K562 (cell line): Measurements from ENCODE around the gene SLC9A7. TPM values are rescaled to one million over a fixed set of nuclear protein-coding genes. Genes with fewer than 3 reads are reported as not detected.

Source experiments
- ATAC-seq: fragments of 200-7000 bp; cut with Tn5 transposase; 3 replicates; pipeline ENCODE4 v1.9.1; 2020; ENCODE audit warnings: moderate library complexity
- BruUV-seq: library from RNA; stranded (reverse); fragments of 400-500 nt; replicated peaks from 2 replicates; lab custom pipeline; 2021; lab: Mats Ljungman, UMichigan
- CTCF ChIA-PET: fragments of 300-600 bp; formaldehyde crosslinking; extraction: SDS; loops from one replicate; lab custom pipeline; 2021; ENCODE audit warnings: low intra/inter-chr PET ratio; lab: Yijun Ruan, JAX
- POLR2A ChIA-PET: fragments of 300-600, 350-650 bp; sonication (Branson Sonifier 250); formaldehyde crosslinking; extraction: SDS; loops from one replicate; lab custom pipeline; 2021; ENCODE audit warnings: antibody characterized with exemption, inconsistent platforms; lab: Yijun Ruan, JAX
- DNase-seq, 4 experiments: peaks; one replicate each; pipeline versions ENCODE4 v3.0.0 to v3.0.0-alpha.2; 2011 to 2018; ENCODE audit warnings: low spot score in 3 of 4, mixed read lengths in 3 of 4; ENCODE audit errors: extremely low read depth in 1 of 4
- FAIRE-seq: peaks from 2 replicates; lab custom pipeline; 2011; peaks lifted over from hg19 to GRCh38; lab: Jason Lieb, UNC
- H2AFZ ChIP-seq: 2 replicates; pipeline ENCODE4 v1.6.0; 2011; ENCODE audit warnings: low read depth, low read length, control low read depth, inconsistent platforms
- H3K27ac ChIP-seq: fragments of 200-600 bp; 3 replicates; pipeline ENCODE4 v1.8.0; 2011; ENCODE audit warnings: low read depth, mild to moderate bottlenecking, control low read depth, inconsistent platforms, low read length, moderate library complexity, mixed read lengths; ENCODE audit errors: extremely low read depth
- H3K27me3 ChIP-seq, 2 experiments: fragments of 300-600 bp in 1 of 2; 2 replicates in 1 of 2; 3 replicates in 1 of 2; pipeline versions ENCODE4 v1.6.0 to v1.8.0; 2011; ENCODE audit warnings: inconsistent platforms in 2 of 2, low read length in 2 of 2, mild to moderate bottlenecking in 1 of 2, mixed read lengths in 1 of 2, moderate library complexity in 1 of 2; ENCODE audit not compliant: control insufficient read depth in 2 of 2, insufficient read depth in 2 of 2
- H3K36me3 ChIP-seq: fragments of 300-600 bp; 3 replicates; pipeline ENCODE4 v1.8.0; 2011; ENCODE audit warnings: mild to moderate bottlenecking, low read length, inconsistent platforms; ENCODE audit not compliant: control insufficient read depth, insufficient read depth
- H3K4me1 ChIP-seq, 2 experiments: fragments of 200-600 bp in 1 of 2; replicated peaks in 1 of 2; 2 replicates in 1 of 2; 3 replicates in 1 of 2; pipeline versions ENCODE4 v1.5.1 to v1.8.0; 2011; ENCODE audit warnings: inconsistent platforms in 2 of 2, low read length in 2 of 2, mild to moderate bottlenecking in 1 of 2, mixed read lengths in 1 of 2, moderate library complexity in 1 of 2; ENCODE audit not compliant: control insufficient read depth in 2 of 2, insufficient read depth in 2 of 2
- H3K4me2 ChIP-seq: 2 replicates; pipeline ENCODE4 v1.6.1; 2011; ENCODE audit warnings: low read length, control low read depth, inconsistent platforms, mixed read lengths; ENCODE audit not compliant: insufficient read depth
- H3K4me3 ChIP-seq: fragments of 200-600 bp; sonication (generic), shearing (Covaris generic); 2 replicates; pipeline ENCODE4 v1.5.1; 2016; ENCODE audit warnings: control low read depth, inconsistent platforms
- H3K79me2 ChIP-seq: fragments of 200-600 bp; 3 replicates; pipeline ENCODE4 v1.8.0; 2011; ENCODE audit warnings: low read length, inconsistent platforms; ENCODE audit not compliant: control insufficient read depth, insufficient read depth
- H3K9ac ChIP-seq, 2 experiments: 2 replicates each; pipeline versions ENCODE4 v1.6.0 to v1.6.1; 2011; ENCODE audit warnings: low read depth in 2 of 2, low read length in 2 of 2, control low read depth in 1 of 2, inconsistent platforms in 1 of 2, mild to moderate bottlenecking in 1 of 2, mixed read lengths in 1 of 2; ENCODE audit not compliant: insufficient read depth in 1 of 2
- H3K9me1 ChIP-seq: one replicate; pipeline ENCODE4 v1.6.0; 2011; ENCODE audit warnings: inconsistent platforms, mild to moderate bottlenecking, low read length, moderate library complexity; ENCODE audit not compliant: control insufficient read depth, insufficient read depth
- H3K9me3 ChIP-seq: replicated peaks from 2 replicates; pipeline ENCODE4 v1.5.1; 2011; ENCODE audit warnings: low read depth, low read length, inconsistent platforms; ENCODE audit not compliant: control insufficient read depth, insufficient read depth
- H4K20me1 ChIP-seq: replicated peaks from 2 replicates; pipeline ENCODE4 v1.6.1; 2011; ENCODE audit warnings: low read length, inconsistent platforms, mixed read lengths; ENCODE audit not compliant: control insufficient read depth, insufficient read depth
- CCAR2 ChIP-seq: fragments of 200-400 bp; formaldehyde crosslinking; IDR thresholded peaks from 2 replicates; pipeline ENCODE4 v1.6.1; 2017; ENCODE audit warnings: mild to moderate bottlenecking, low read depth, low read length
- CTCF ChIP-seq, 3 experiments: IDR thresholded peaks in 2 of 3; conservative IDR thresholded peaks in 1 of 3; 2 replicates each; pipeline ENCODE4 v1.5.1; 2011 to 2012; ENCODE audit warnings: low read length in 3 of 3, mild to moderate bottlenecking in 3 of 3, control low read depth in 2 of 3, improper control_type of control experiment in 1 of 3, inconsistent platforms in 1 of 3, low read depth in 1 of 3, mixed read lengths in 1 of 3, moderate library complexity in 1 of 3; ENCODE audit not compliant: insufficient read depth in 2 of 3
- IRF9 ChIP-seq: fragments of 450-650 bp; IDR thresholded peaks from 2 replicates; pipeline ENCODE4 v1.6.1; 2016; ENCODE audit warnings: missing biosample characterization, missing genetic modification characterization
- POLR3A ChIP-seq: IDR thresholded peaks from 2 replicates; pipeline ENCODE4 v1.6.1; 2011; ENCODE audit warnings: borderline replicate concordance, mild to moderate bottlenecking, moderate library complexity; ENCODE audit not compliant: insufficient read length, insufficient read depth; ENCODE audit errors: extremely low read depth
- WGBS: fragments of 100-300 bp; shearing (Covaris generic); methylation state at CpG from one replicate; pipeline ENCODE4 v1.1.6; 2016; ENCODE audit warnings: low coverage, mixed read lengths; ENCODE audit not compliant: insufficient coverage; ENCODE audit errors: missing lambda C conversion rate; 5-methylcytosine and 5-hydroxymethylcytosine counted together
- in situ Hi-C: fragments of 300-500 bp; cut with MboI; formaldehyde crosslinking; loops from 4 replicates; pipeline ENCODE4 v1.15.0; 2018; ENCODE audit warnings: inconsistent platforms, mixed read lengths
- intact Hi-C: fragments of 100-400 bp; cut with micrococcal nuclease; formaldehyde crosslinking; loops from 2 replicates; pipeline ENCODE4 v1.14.2; 2022
- polyA plus RNA-seq, 8 experiments: library from polyadenylated mRNA; depleted of rRNA in 4 of 8; stranded (reverse) in 5 of 8; unstranded in 3 of 8; fragments of >200 nt; fragmentation: Nextera tagmentation in 2 of 8; fragmentation: Illumina TruSeq in 1 of 8; extraction: Ambion mirVana in 2 of 8; extraction: Trizol in 1 of 8; gene quantifications; 2 replicates each; pipeline versions ENCODE4 v1.2.1 to v1.2.3, GENCODE V29; 2011 to 2014; ENCODE audit warnings: inconsistent platforms in 1 of 8, missing spikeins in 1 of 8
- total RNA-seq, 7 experiments: library from RNA; depleted of rRNA in 6 of 7; stranded (reverse); fragments of >200 nt in 6 of 7; fragmentation: Illumina TruSeq in 2 of 7; extraction: Trizol in 2 of 7; gene quantifications; 2 replicates each; pipeline versions ENCODE4 v1.2.1 to v1.2.3, GENCODE V29; 2011 to 2021; ENCODE audit warnings: low replicate concordance in 1 of 7

Gene SLC9A7
- total and polyA plus RNA-seq, 9 of the 15 experiments (the other 6 are each of a cell fraction or from before 2014, with no cell fraction given) = 0.04 to 0.13 (median 0.09) TPM; not detected in 5

GRCh38 chrX:46653482-46653881 lies 105.4 kb downstream of the SLC9A7 start (continued):
- peak; percentile 38 to 41 (median 39); a peak in 4 of 6 replicates for TF ChIP-seq CTCF (IDR thresholded peaks at IDR 0.05 in 2 of 3, conservative IDR thresholded peaks at IDR 0.05 in 1 of 3; ENCODE audit: insufficient read depth in 2 of 3, low read depth in 1 of 3, low read length in 3 of 3)
- no peak for TF ChIP-seq IRF9 (tag)
- no peak for TF ChIP-seq CCAR2

- Histone ChIP-seq H3K4me3 (no peak overlapping the region), H2AFZ (no peak overlapping the region), H3K79me2 (no peaks in the 10 kb centered on the region), H3K27me3 (peaks cover 0 to 17% of the 10 kb centered on the region in 2 experiments; a peak in 2 of 5 replicates), H3K9ac (no peak overlapping the region), H4K20me1 (no peaks in the 10 kb centered on the region), H3K27ac (no peak overlapping the region), H3K9me1 (no peaks in the 10 kb centered on the region), H3K36me3 (no peaks in the 10 kb centered on the region), H3K4me1 (no peaks in the 10 kb centered on the region), H3K4me2 (no peak overlapping the region), H3K9me3 (no peaks in the 10 kb centered on the region)
- in situ Hi-C loops (no loop called here), intact Hi-C loops (no loop called here)
- no TSS peak for BruUV-seq
- ATAC-seq (no peak), DNase-seq (no peak), FAIRE-seq (no peak)
- 3% methylated on average over 6 of the region's 7 CpGs for WGBS
- CTCF ChIA-PET = no interaction called here
- POLR2A ChIA-PET = no interaction called here
- no peak for TF ChIP-seq POLR3A
Measured at GRCh38 chrX:46649421-46650260, 109.3 kb downstream of the SLC9A7 start.
